AG04449 (cell line): ENCODE results near the gene UBASH3B.

Experiments
- CTCF ChIA-PET: fragments of 350-600 bp; formaldehyde crosslinking; extraction: SDS; loops from one replicate; lab custom pipeline; 2021; ENCODE audit warnings: antibody characterized with exemption; lab: Yijun Ruan, JAX
- POLR2A ChIA-PET: fragments of 400-600, 350-600 bp; formaldehyde crosslinking; extraction: SDS; loops from one replicate; lab custom pipeline; 2020; ENCODE audit warnings: antibody characterized with exemption, inconsistent platforms; lab: Yijun Ruan, JAX
- DNase-seq: peaks from one replicate; pipeline ENCODE4 v3.0.0-alpha.2; 2010; ENCODE audit warnings: low read depth, low spot score
- H3K4me3 ChIP-seq: 2 replicates; pipeline ENCODE4 v1.5.1; 2011; ENCODE audit warnings: low read depth, mild to moderate bottlenecking, control low read depth, low read length
- TF ChIP-seq, protein P1 (sequence below): IDR thresholded peaks from one replicate; pipeline ENCODE4 v1.5.1; 2011; ENCODE audit warnings: mild to moderate bottlenecking, moderate library complexity, low read length, control low read depth, inconsistent platforms; ENCODE audit not compliant: insufficient read depth; ENCODE audit errors: missing control alignments

Gene UBASH3B

DNA sequence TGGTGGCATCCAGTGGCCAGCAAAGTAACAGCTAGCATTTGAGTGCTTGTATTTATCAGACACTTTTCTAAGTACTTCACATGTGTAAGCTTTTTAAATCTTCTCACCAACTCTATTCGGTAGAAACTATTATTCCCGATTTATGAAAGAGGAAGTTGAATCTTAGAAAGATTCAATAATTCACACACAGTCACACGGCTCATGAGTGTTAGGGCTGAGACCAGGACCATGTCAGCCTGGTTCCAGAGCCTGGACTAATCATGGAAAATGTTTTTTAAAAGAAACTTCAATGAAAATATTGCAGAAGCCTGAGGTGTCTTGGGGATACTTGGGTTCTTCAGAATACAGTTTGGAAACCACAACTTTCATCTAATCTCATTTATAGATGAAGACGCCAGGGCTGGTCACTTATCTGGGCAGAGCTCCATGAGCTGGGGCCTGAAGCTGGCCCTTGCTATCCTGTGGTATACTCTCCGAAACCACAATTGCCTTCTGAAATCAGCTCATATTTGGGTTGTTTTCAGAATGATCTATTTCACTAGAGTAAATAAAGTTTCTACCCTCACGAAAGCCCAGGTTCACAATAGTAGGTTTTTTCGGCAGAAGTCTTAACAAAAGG, 178.4 kb downstream of the UBASH3B start:
- H3K4me3 ChIP-seq, result no peak overlapping the region
- POLR2A ChIA-PET, result no interaction called here
- no peak for DNase-seq
- CTCF ChIA-PET, result interaction anchor here (0.7 to 1.5 kb wide), 5 partner anchors 20 to 205 kb away, joined by 3 to 9 read pairs (median 3); no protein-coding TSS in a partner anchor
- TF ChIP-seq, protein P1, sequence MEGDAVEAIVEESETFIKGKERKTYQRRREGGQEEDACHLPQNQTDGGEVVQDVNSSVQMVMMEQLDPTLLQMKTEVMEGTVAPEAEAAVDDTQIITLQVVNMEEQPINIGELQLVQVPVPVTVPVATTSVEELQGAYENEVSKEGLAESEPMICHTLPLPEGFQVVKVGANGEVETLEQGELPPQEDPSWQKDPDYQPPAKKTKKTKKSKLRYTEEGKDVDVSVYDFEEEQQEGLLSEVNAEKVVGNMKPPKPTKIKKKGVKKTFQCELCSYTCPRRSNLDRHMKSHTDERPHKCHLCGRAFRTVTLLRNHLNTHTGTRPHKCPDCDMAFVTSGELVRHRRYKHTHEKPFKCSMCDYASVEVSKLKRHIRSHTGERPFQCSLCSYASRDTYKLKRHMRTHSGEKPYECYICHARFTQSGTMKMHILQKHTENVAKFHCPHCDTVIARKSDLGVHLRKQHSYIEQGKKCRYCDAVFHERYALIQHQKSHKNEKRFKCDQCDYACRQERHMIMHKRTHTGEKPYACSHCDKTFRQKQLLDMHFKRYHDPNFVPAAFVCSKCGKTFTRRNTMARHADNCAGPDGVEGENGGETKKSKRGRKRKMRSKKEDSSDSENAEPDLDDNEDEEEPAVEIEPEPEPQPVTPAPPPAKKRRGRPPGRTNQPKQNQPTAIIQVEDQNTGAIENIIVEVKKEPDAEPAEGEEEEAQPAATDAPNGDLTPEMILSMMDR, result no peak

DNA sequence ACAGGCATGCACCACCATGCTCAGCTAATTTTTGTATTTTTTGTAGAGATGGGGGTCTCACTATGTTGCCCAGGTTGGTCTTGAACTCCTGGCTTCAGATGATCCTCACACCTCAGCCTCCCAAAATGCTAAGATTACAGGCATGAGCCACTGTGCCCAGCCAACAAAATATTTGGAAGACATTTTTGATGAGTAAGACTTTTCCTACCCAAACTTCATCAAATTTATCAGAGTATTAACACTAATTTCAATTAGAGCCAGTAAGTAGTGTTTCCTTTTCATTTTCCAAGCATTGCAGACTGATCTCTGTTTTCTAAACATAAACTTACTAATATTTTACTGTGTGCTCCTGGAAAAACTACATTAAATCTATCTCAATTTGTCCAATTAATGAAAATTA, 181.4 kb downstream of the UBASH3B start:
- DNase-seq, result no peak
- ChIA-PET POLR2A (no interaction called here), CTCF (interaction anchor here (1.1 to 2.2 kb wide), 2 partner anchors 16 to 208 kb away, joined by 7 to 18 read pairs; no protein-coding TSS in a partner anchor)
- TF ChIP-seq, protein P1, result no peak
- no peak overlapping the region for H3K4me3 ChIP-seq

DNA sequence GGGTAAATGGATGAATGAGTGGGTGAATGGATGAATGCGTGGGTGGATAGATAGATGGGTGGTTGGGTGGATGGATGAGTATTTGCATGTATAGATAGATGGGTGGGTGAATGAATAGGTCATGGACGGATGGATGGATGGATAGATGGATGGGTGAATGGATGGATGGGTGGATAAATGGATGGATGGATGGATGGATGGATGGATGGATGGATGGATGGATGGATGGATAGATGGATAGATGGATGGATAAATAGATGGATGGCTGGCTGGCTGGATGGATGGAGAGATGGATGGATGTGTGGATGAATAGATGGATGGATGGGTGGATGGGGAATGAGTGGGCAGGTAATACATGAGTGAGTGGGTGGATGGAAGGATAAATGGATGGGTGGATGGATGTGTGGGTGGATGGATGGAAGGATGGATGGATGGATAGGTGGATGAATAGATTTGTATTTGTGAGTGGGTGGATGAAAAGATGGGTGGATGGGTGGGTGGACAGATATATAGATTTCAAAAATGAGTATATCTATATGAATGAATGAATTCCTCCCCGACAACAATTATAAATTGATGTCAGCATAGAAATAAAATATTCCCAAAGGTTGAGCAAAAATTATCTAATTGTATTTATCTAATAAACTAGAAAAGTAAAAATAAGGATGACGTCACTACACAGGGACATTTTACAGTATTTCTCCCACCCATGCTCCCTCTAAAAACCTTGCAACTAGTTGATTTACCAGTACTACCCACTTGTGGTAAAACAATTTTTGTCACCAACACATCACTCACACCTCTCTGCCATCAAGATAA, 182.2 kb downstream of the UBASH3B start:
- TF ChIP-seq, protein P1, result no peak
- H3K4me3 ChIP-seq, result no peak overlapping the region
- ChIA-PET POLR2A (no interaction called here), CTCF (interaction anchor here (0.9 to 4.5 kb wide), 4 partner anchors 15 to 209 kb away, joined by 3 to 33 read pairs (median 6); no protein-coding TSS in a partner anchor)
- no peak for DNase-seq

DNA sequence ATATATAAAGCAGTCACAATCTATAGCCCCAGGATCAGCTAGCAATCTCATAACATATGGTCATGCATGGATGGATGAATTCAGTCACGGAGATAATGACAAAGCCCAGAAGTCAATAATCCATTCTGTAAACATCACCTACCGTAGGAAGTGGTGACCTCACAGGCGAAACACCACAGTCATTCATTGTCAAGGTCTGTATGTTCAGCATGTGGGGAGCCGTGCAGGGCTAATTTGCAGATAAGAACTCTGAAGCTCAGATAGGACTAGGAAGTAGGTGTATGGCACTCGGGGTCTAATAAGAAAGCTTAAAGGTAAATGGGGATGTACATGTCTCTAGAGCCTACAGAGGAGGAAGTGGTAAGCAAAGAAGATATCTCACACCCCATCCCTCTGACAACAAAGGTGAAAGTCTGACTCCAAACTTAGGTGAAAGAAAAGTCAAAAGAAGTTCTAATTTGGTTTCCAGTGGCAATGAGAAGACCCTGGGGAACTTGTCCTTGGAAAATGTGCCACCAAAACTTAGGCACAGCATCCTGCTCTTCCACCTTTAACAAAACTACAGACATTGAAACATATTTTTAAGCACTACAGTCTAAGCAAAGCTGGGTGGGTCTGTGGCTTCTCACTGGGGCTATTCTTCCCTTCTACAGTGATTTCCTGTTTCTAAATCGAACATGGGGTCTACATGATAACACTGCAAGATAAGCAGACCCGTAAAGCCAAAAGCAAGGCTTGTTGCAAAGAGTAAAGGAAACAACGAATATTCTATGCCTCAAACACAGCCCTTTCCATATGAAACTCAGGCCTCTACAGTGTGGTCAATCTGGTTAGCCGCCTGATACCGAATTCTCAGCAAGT, 188.0 kb downstream of the UBASH3B start:
- TF ChIP-seq, protein P1, result no peak
- H3K4me3 ChIP-seq, result no peak overlapping the region
- POLR2A ChIA-PET, result no interaction called here

DNA sequence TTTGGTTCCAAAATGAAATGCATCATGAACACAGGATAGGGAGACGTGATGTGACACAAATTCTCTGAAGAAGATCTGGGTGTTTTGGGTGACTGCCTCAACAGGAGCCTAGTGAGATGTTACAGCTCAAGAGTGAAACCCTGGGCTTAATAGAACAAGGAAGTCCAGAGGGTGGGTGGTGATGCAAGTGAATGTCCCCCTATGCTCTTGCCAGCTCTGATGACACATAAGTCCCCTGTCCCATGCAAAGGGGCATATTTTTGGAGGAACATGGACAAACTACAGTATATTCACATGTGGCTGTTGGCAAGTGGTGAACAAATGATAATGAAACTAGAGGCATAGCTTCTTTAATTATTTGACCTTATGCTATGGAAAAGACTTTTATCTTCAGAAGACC, 191.9 kb downstream of the UBASH3B start:
- TF ChIP-seq, protein P1, result no peak
- H3K4me3 ChIP-seq, result no peak overlapping the region
- ChIA-PET POLR2A (no interaction called here), CTCF (interaction anchor here (0.7 to 3.6 kb wide), 6 partner anchors 9 to 220 kb away, joined by 3 to 17 read pairs (median 6); no protein-coding TSS in a partner anchor)
- DNase-seq, result no peak

More for the DNA sequence above, 188.0 kb downstream of the UBASH3B start:
- CTCF ChIA-PET, result interaction anchor here (1.2 to 3.1 kb wide), 5 partner anchors 10 to 215 kb away, joined by 3 to 22 read pairs (median 5); no protein-coding TSS in a partner anchor
- DNase-seq, result no peak
